SK-N-SH (cell line): Measurements from ENCODE around the gene ABCA4.

Experiments used
- CTCF ChIP-seq: fragments of 200-600 bp; sonication (generic); IDR thresholded peaks from 2 replicates; pipeline ENCODE4 v1.6.1; 2017; ENCODE audit warnings: antibody characterized with exemption, mild to moderate bottlenecking, moderate library complexity
- FOXJ3 ChIP-seq: sonication (generic); formaldehyde crosslinking; IDR thresholded peaks from 2 replicates; pipeline ENCODE4 v1.5.1; 2020; ENCODE audit warnings: mild to moderate bottlenecking, missing genetic modification reagents
- GATA2 ChIP-seq: sonication (generic); formaldehyde crosslinking; IDR thresholded peaks from 2 replicates; pipeline ENCODE4 v1.5.0; 2020; ENCODE audit warnings: mild to moderate bottlenecking, missing genetic modification reagents
- MAX ChIP-seq: IDR thresholded peaks from 2 replicates; pipeline ENCODE4 v1.4.0; 2012; ENCODE audit warnings: low read depth
- MXI1 ChIP-seq: IDR thresholded peaks from 2 replicates; pipeline ENCODE4 v1.6.1; 2012; ENCODE audit warnings: mild to moderate bottlenecking, low read depth, low read length, improper control_type of control experiment
- SIN3A ChIP-seq: IDR thresholded peaks from 2 replicates; pipeline ENCODE4 v1.6.1; 2012; ENCODE audit warnings: low read depth, mild to moderate bottlenecking, low read length, moderate library complexity, borderline replicate concordance
- USF2 ChIP-seq: fragments of 150-350 bp; IDR thresholded peaks from 2 replicates; pipeline ENCODE4 v1.6.1; 2017; ENCODE audit warnings: antibody characterized with exemption, low read length, low read depth, borderline replicate concordance

GRCh38 chr1:94063379-94063778 lies 57.6 kb downstream of the ABCA4 start:
- TF ChIP-seq FOXJ3 (CRISPR knock-in tag), result no peak
- peak; percentile 34 for TF ChIP-seq CTCF
- TF ChIP-seq MAX, result no peak
- no peak for TF ChIP-seq GATA2 (CRISPR knock-in tag)
- TF ChIP-seq MXI1, result no peak
- TF ChIP-seq SIN3A, result no peak
- no peak for TF ChIP-seq USF2
